Amniotic epithelial cell (primary cell): ENCODE data around the gene PTPRG.
"Not testable (repeated sequence)": the region's sequence is repeated elsewhere in the genome, so short reads cannot be mapped to it uniquely, and the experiment has no call there.

ENCODE experiments used
- DNase-seq: peaks from one replicate; pipeline ENCODE4 v3.0.0-alpha.2; 2010; ENCODE audit warnings: low read depth

Gene PTPRG

DNA sequence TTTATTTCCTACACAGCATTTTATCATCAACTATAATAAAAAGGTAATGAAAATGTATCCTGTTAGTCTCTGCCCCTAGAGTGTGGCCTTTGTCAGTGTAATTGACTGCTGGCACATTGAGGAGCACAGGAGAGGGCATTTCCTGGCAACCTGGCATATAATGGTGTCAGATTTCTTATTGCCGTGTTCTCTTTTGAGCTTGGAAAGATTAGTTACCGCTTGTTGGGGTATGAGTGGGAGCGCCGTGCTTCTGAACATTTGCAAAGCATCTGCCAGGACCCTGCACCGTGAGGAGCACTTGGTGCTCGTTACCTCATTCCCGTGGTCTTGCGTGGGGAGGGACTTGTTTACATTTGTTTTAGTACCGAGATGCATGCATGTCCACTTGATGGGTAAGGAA is 124.4 kb downstream of the PTPRG start:
- no peak for DNase-seq

- no peak for DNase-seq
Measured at GRCh38 chr3:61686228-61686648, 124.9 kb downstream of the PTPRG start.

DNA sequence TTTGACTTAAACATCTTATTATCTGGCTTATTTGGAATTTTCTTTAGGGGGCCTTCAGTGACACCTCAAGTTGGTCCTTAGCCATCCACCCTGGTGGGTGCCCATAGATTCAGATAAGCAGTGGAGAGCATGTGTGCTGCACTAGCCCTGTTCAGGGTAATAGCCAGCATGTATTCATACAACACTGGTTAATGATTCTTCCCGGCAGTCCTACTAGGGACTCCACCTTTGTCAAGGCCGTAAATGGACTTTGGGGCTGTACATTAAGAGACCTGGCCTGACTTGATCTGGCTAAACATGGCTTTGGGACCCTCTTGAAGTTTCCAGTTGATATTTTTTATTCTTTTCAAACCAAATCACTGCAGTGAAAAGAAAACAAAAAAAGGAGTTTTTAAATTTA is 125.8 kb downstream of the PTPRG start:
- no peak for DNase-seq

DNA sequence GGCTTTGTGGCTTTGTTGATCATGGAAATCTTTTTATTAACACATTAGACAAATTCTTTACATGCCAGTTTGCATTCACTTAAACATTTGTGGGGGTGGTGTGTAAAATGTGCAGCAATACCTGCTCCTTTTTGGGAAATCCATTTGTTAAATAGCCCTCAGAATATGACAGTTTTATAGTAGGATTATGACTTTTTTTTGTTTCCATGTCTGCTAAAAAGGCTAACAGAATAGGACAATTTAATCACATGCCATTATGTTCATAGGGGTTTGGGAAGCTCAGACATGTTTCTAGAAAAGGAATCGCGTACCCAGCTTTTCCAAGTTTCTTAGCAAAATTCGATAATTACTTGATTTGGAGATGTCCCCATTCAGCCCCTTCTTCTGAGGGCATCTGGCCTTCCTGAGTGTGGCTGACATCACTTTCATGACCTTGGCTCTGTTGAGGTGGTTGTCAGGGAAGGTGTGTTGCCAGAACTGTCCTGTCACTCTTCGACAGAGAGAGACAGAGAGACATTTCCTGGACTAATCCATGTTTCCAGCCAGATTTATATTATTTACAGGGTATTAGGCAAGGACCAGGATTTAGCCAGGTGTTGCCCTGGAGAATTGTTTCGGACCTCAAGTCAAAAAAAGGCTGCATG is 126.4 kb downstream of the PTPRG start:
- DNase-seq, result no peak

DNA sequence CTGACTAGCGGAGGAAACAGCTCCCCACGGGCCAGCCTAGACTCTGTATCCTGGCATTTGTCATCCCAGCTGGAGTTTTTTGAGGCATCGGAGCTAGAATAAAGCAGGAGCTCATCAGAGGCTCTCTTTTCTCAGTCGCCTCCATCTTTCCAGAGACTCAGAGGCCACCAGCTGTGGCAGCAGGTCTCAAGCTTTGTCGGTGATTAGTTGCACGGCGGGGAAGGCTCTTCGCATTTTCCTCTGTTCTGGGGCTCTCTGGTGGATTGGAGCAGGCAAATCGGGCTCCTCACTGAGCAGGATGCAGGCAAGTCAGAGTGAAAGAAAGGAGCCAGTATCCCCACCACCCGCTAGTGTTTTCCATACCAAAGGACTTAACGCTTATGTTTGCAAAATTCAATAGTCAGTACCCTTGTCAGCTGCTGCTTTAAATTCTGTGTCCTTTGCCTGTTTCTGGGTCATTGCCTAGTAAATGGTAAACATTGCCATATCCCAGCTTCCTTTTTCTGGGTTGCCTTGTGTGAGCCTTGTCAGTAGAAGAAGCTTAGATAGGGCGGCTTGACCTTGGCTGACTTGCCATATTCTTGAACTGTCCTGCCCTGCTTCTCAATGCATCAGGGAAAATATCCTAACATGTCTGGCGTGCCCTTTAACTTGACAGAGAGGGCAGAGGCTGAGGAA is 127.1 kb downstream of the PTPRG start:
- no peak for DNase-seq

GRCh38 chr3:61690016-61690415 is 128.6 kb downstream of the PTPRG start:
- DNase-seq, result no peak

GRCh38 chr3:61691466-61691865 is 130.1 kb downstream of the PTPRG start:
- no peak for DNase-seq

GRCh38 chr3:61697301-61697700 is 135.9 kb downstream of the PTPRG start:
- DNase-seq, result no peak

GRCh38 chr3:61698278-61699072 is 137.1 kb downstream of the PTPRG start:
- DNase-seq, result not testable (repeated sequence)

DNA sequence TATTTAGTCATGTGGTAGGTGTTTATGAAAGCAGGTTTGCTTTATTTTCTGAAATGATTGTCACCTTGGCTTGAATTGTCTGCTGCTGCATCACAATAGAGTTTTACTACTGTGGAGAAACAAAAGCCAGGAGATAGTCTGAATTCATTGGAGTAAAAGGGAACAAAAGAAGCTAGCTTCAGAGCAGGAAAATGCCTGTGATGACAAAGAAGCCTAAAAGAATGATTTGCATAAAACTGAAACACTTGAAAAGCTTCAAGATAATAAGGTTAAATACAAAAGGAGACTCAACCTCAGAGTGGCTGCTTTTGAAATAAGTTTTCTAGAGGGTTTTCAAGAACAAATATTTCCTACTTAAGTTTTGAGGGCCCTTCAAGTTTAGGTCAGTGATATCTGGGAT is 138.3 kb downstream of the PTPRG start:
- DNase-seq, result no peak

- no peak for DNase-seq
Measured at GRCh38 chr3:61701011-61701410, 139.6 kb downstream of the PTPRG start.

GRCh38 chr3:61702453-61702852 is 141.1 kb downstream of the PTPRG start:
- no peak for DNase-seq

GRCh38 chr3:61704807-61705206 is 143.4 kb downstream of the PTPRG start:
- DNase-seq, result no peak

- no peak for DNase-seq
Measured at GRCh38 chr3:61707492-61707891, 146.1 kb downstream of the PTPRG start.

DNA sequence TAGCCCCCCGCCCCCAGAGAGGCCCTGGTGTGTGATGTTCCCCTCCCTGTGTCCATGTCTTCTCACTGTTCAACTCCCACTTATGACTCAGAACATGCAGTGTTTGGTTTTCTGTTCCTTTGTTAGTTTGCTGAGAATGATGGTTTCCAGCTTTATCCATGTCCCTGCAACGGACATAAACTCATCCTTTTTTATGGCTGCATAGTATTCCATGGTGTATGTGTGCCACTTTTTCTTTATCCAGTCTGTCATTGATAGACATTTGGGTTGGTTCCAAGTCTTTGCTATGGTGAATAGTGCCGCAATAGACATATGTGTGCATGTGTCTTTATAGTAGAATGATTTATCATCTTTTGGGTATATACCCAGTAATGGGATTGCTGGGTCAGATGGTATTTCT is 149.5 kb downstream of the PTPRG start:
- DNase-seq, result not testable (repeated sequence)

DNA sequence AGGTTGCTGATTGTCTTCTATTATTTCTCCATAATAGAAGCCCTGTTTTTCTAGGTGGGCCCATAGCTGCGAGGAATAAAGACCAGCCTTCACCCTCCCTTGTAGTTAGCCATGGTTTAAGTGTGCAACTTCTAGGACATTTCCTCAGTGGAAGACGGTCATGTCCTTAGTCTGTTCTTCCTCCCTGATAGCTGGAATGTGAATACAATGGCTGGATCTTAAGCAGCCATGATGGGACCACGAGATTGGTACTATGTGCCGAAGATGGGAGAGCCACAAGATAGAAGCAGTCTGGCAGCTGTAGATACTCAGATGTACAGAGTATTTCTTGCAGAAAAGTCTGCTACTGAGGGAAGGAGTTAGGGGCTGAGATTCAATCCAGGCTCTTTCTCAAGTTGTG is 152.9 kb downstream of the PTPRG start:
- no peak for DNase-seq

GRCh38 chr3:61715886-61716527 is 154.6 kb downstream of the PTPRG start:
- no peak for DNase-seq

DNA sequence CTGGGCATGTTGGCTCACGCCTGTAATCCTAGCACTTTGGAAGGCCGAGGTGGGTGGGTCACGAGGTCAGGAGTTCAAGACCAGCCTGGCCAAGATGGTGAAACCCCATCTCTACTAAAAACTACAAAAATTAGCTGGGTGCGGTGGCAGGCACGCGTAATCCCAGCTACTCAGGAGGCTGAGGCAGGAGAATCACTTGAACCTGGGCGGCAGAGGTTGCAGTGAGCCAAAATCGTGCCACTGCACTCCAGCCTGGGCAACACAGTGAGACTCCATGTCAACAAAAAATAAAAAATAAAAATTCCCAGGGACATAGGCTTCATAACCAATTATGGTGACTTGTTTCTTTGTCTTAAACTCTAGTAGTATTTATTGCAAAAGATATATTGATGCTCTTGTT is 155.3 kb downstream of the PTPRG start:
- DNase-seq, result not testable (repeated sequence)

GRCh38 chr3:61718565-61718964 is 157.2 kb downstream of the PTPRG start:
- no peak for DNase-seq

- DNase-seq, result no peak
Measured at GRCh38 chr3:61719278-61719977, 158.1 kb downstream of the PTPRG start.

DNA sequence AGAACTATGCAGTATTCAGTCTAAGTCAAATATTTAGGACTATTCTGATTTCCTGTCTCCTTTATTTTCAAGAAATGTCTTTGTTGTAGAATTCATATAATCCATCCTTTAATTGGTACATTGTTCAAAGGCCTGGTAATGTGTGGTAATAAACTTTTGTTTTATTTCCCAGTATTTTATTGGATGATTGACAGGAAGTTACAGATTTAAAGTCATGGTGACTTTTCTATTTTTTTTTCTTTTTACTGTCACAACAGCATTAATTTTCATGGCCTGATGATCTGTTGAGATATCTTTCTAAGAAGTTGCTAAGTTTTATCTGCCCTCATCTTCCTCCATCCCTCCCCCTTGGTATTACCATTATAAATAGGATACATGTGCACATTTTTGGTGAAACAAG is 161.7 kb downstream of the PTPRG start:
- no peak for DNase-seq

DNA sequence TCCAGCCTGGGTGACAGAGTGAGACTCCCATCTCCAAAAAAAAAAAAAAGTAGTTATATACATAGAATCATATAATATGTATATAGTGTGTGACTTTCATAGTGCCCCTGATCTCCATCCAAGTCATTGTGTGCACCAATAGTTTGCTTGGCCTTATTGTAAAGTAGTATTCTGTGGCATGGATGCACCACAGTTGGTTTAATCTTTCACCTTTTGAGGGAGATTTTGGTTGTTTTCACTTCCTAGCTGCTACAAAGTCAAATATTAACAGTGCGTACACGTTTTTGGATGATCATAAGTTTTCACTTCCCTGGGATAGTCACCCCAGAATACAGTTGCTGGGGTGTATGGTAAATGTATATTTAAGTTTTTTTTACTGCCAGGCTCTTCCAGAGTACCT is 162.8 kb downstream of the PTPRG start:
- DNase-seq, result no peak
